ENCODE results near the gene PIP5KL1.

- TF ChIP-seq REST (IDR thresholded peaks at IDR 0.05; ENCODE audit: unreplicated experiment) = no peak
- TF ChIP-seq CTCF (conservative IDR thresholded peaks at IDR 0.05; ENCODE audit: low read depth in 2 of 2) = no peak
- TF ChIP-seq EZH2 (IDR thresholded peaks at IDR 0.05; ENCODE audit: low read depth, unreplicated experiment) = no peak
- TF ChIP-seq ZNF114 (CRISPR knock-in tag; IDR thresholded peaks at IDR 0.05) = no peak
Observed at GRCh38 chr9:127972236-127972871, 41.8 kb upstream of the PIP5KL1 start.
